Measurements from ENCODE around the gene FBXL12.
"Not testable (repeated sequence)": the region's sequence is repeated elsewhere in the genome, so short reads cannot be mapped to it uniquely, and the experiment has no call there.

Gene FBXL12

GRCh38 chr19:9836021-9836420 lies 17.1 kb upstream of the FBXL12 start:
- no peak for DNase-seq

DNA sequence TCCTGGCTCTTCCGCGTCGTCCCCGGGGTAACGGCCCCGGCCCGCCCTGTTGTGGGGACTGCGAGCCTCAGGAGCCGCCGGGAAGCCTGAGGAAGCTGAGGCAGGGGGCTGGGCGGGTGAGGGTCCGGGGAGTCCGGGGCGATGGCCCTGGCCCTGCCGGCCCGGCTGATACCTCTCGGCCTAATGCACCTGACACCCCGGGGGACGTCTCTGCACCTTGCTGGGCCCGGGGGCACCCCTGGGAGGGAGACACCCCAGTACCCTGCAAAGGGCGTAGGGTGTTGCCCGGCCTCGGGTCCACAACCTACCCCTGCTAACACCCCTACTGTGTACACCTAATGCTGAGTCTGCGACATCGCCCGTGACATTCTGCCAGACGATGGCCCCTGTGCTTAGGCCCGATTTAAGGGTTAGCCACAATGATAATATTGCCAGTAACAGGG lies 16.6 kb upstream of the FBXL12 start:
- no peak for DNase-seq

DNA sequence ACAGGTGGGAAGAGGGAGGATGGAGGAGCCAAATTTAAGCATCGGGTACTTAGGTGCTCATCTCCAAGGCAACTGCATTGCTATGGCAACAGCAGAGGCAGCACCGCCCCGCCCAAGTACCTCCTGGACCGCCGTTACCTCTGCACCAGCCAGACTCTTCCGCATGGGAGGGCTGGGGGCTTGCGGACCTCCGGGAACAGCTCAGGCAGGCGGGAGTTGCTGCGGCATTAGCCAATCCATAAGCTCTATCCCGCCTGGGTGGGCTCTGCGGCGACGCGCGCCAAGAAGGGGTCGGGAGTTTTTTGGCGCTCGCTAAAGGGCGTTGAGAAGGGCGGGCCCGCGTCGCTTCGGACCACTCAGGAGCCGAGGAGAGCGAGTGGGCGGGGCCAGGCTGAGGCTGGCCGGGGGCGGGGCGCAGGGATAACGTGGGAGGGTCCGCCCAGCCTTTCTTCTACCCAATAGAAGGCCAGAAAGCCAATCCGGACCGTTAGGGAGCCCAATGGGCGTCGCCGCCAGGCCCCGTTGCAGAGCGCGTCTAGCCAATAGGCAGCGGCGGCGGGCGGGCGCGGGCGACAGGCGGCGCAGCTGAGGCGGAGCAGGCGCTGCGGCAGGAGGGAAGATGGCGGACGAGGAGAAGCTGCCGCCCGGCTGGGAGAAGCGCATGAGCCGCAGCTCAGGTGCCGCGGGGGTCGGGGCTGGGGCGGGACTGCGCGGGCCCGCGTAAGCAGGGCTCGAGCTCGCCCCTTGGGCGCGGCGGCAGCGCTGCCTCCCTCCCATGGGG lies 16.0 kb upstream of the FBXL12 start, which contains the start of gene PIN1:
PIN1 (plus strand) TSS at position 593 of the 781 bp plus-strand sequence; CDS start at position 620, 27 bp downstream.
- peak; percentile 99 for DNase-seq

DNA sequence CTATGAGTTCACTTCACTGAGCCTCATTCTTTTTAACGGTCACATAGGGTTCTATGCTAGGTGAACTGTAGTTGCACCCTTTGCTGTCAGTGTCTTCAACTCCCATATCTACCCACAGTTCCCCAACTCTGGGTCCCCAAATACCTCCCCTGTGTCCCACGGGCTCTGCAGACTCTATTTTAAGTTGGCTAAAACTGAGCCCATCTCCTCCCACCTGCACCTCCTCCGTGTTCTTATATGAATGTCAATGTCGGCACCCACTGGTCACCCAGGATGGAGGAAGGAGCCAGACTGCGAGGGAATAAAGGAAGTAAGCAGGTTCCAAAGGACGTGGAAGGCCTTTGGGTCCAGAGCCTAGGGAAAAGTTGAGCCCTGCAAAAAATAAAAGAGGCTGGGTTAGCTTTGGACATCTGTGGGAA lies 15.4 kb upstream of the FBXL12 start:
- DNase-seq, result no peak

DNA sequence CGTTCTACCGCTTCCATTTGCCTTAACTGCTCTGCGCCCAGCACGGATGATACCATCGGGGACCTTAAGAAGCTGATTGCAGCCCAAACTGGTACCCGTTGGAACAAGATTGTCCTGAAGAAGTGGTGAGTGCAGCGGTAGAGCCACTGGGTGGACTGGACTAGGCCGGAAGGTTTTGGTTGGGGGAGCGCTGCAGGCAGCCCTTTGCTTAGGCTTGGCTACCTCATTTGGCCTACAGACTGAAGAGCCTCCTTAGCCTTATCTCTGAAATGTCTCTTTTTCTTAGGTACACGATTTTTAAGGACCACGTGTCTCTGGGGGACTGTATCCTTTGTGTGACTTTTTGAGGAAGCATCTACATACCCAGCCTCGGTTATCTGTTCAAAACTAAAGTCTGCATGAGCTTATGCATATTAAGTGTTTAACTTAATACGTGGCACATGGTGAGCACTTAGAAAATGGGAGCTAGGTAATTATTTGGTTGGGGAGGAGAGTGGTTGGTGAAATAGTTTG lies 9.7 kb upstream of the FBXL12 start:
- DNase-seq, result no peak

DNA sequence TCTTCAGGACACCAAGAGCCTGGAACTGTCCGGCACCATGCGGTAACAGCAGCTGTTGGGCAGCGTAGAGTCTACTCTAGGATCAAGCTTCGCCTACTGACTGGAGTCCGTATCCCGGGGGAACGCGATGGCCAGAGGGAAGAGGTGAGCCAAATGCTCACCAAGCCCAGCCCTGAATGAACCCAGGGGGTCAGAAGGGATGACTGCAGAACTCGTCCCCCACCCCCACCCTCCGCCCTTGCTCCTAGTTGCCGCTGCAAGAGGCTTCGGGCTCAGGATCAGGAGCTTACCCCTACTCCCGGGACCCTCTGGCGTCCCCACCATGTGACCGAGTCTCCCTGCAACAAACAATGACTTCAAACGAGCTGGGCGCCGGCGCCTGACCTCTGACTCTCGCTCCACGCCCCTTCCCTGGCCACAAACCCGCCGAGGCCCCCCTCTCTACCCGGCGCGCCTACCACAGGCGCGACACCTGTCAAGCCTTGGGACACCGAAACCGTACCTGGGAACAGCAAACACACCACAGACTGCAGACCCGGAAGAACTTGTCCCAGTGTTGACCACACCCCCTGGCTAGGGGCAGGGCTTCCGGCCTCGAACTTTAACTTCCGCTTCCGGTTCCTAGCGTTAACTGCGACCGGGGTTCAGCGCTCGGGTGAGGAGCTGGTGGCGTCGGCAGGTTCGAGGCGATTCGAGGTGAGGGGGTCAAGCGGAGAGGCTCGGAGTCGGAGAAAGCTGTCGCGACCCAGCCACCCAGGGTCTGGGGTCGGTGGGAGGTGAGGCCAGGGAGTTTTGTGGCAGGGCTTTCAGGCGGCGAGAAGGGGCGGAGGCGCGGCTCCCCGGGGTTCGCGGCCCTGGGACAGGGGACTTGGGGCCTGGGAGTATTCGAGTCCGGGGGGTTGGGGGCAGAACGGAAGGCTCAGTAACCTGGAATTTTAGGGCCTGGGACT lies 8.7 kb upstream of the FBXL12 start, which contains the start of gene UBL5:
UBL5 (plus strand) TSS at position 630 of the 950 bp plus-strand sequence. CDS start 420 bp downstream, outside the sequence.
- DNase-seq, result peak; percentile 93

- DNase-seq, result no peak
These were observed 4.9 kb upstream of the FBXL12 start for GRCh38 chr19:9823816-9824215.

GRCh38 chr19:9820034-9820433 lies 1.2 kb upstream of the FBXL12 start:
- not testable (repeated sequence) for DNase-seq

GRCh38 chr19:9819596-9819909 lies 674 bp upstream of the FBXL12 start:
- no peak for DNase-seq

GRCh38 chr19:9818175-9818733 lies 625 bp downstream of the FBXL12 start:
- DNase-seq, result no peak

DNA sequence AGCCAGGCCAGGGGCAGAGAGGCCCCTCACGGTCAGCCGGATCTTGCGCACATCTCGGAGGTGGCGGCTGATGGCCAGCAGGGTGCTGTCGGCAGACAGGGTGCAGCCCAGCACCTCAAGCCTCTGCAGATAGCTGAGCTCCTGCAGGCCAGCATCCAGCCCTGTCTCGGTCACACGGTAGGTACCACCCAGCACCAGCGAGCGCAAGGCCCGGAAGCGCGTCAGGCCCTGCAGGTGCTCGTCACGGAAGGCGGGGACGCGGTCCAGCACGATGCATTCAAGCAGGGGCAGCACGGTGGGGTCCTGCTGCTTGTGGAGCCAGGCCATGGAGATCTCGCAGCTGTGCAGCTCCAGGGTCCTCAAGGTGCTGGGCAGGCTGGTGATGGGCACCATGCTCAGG lies 7.7 kb downstream of the FBXL12 start:
- no peak for DNase-seq

GRCh38 chr19:9808855-9809824 lies 9.7 kb downstream of the FBXL12 start:
- peak; percentile 73 for DNase-seq

DNA sequence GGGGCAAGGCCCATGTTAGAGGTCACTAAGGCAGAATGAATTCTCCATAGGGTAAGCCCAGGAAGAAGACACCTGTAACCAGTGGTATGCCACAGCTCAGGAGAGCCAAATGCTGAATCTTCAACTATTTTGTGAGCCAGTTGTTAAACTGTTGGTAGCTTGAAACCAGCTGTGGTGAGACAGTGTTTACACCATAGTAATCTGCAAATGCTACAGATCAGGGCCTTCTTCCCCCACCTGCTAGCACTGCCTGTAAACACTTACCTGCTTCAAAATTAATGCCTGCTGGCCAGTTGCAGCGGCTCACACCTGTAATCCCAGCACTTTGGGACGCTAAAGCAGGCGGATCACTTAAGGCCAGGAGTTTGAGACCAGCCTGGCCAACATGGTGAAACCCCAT lies 12.1 kb downstream of the FBXL12 start:
- no peak for DNase-seq

DNA sequence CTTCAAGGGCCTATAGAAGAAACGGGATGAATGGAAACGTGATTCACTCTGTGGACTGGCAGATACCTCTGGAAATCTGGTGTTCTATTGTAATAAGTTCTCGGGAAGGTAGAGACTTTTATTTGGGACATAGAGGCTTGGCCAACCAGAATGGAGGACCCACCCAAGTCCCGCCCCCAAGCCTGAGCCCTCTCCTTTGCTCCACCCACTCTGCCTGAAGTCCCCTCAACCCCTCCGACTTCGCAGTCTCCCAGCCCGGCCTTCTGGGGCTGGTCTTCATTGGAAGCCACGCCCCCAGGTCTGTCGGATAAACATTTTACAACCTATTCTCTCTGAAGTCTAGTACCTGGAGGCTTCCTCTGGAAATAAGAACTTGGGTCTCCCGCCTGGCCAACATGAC lies 16.9 kb downstream of the FBXL12 start:
- no peak for DNase-seq

DNA sequence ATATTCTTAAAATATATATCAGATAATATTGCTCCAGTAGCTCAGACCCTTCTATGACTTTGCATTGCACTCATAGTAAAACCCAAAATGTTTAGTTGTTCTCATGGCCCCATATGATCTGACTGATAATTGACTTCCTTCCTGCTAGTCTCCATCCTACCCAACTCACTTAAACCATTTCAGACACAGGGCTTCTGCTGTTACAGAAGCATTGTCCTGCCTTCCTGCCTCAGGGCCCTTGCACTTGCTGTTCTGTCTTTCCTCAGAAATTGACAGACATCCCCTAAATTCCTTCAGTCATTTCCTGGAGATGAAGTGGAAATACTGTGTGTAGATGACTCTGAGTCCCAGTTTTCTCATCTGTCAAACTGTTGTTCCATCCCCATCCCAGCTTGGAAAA lies 19.7 kb downstream of the FBXL12 start:
- DNase-seq, result no peak

- no peak for DNase-seq
These were observed 21.0 kb downstream of the FBXL12 start for GRCh38 chr19:9797871-9798270.

- DNase-seq, result peak; percentile 96
These were observed 22.6 kb downstream of the FBXL12 start for GRCh38 chr19:9796113-9796773.

GRCh38 chr19:9793071-9793591 lies 25.7 kb downstream of the FBXL12 start:
- DNase-seq, result peak; percentile 78

- DNase-seq, result peak; percentile 96
These were observed 26.4 kb downstream of the FBXL12 start for GRCh38 chr19:9792206-9793070.
